Forelimb muscle (tissue), 1 donor: ENCODE measurements around the gene PHRF1. TPM values are rescaled to one million over a fixed set of nuclear protein-coding genes. Genes with fewer than 3 reads are reported as not detected.
A peak's percentile ranks its signal among the peaks of the same experiment; 100 is the strongest.
"Not testable (repeated sequence)": the region's sequence is repeated elsewhere in the genome, so short reads cannot be mapped to it uniquely, and the experiment has no call there.

Source experiments
- DNase-seq: peaks from one replicate; pipeline ENCODE4 v3.0.0-alpha.2; 2013; ENCODE audit warnings: low read depth
- polyA plus RNA-seq: library from polyadenylated mRNA; unstranded; fragments of 120-200 nt; gene quantifications from one replicate; pipeline ENCODE4 v1.2.1, GENCODE V29; 2013; ENCODE audit not compliant: insufficient read length

The PHRF1 gene
- polyA plus RNA-seq, 1 donor: 18.4 TPM

DNA sequence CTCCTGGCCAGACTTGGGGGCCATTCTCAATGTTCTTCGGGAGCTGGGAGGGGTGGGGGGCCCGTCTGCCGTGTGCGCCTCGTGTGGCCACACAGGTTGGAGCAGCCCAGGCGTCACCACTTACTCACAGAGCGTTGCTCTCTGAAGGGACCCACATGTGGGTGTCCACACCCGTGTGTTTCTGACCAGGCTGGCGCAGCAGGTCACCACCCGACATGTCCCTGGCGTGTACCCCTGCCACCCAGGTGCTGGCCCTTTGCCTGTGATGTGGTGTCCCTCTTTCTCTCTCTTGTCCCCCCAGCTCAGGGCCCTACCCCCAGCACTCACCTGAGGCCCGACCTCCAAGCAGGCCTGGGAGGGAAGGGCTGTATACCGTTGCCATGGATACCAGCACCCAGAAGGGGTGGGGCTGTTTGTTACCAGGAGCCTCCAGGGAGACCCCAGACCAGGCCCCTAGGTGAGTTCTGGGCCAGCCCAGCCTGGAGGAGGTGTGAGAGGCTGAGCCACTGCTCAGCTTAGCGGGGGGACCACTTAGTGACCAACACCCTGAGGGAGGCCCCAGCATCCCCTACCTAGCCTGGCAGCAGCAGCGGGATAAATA, 17.1 kb upstream of the PHRF1 start:
- no peak for DNase-seq

DNA sequence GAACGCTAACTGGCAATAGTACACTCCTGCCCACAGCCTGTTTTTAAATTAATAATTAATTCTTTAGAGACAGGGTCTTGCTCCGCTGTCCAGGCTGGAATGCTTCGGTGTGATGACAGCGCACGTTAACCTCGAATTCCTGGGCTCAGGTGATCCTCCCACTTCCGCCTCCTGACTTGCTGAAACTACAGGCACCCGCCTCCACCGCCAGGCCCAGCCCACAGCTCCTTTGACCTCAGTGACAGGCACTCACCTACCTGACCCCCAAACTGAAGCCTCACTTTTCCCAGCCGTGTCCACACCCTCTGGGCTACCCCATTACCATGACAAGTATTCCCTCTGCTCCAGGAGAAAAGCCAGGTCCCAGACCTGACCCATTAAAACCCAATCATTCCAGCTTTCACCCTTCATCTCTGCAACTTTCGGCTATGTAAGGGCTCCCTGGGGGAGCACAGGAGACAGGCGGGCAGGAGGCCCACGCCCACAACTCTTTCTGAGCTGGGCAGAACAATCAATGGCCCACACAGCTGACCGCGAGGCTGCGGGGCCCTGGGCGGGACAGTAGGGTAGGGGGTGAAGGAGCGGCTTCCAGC, 16.5 kb upstream of the PHRF1 start:
- DNase-seq: no peak

DNA sequence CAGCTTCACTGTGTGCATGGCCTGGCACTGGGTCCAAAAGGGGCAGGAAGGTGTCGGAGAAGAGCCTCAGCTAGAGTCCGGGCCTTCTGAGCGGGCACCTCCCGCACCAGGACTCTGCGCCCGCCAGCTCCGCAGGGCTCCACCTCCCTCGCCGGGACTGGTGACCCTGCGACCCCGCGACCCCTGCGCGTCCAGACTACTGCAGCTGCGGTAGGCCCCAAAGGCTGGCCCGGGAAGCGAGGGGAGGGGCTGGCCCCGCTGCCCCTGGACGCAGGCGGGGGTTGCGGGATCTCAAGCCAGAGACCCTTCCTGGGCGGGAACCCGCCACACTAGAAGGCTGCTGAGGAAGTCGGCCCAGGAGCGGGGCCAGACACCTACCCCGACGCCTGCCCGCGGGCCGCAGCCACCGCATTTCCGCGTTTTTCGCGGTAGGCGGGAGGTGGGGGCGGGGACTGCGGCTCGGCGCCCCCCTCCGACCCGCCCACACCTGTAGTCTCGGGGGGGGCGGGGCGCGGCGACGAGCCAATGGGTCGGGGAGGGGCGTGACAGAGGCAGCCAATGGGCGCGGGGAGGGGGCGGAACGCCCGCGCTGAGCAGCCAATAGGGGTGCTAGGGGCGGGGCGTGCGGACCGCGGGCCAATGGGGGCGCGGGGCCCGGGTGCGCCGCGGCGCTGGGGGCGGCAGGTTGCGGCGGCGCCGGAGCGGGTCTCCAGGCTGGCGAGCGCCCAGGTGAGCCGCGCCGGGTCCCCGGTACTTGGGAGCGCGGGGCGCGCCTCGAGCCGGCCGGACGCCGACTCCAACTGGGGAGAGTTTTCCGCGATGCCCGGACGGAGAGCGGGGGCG, 15.7 kb upstream of the PHRF1 start, which contains the start of the genes LMNTD2 and RASSF7:
TSS of gene LMNTD2 (minus strand) at position 434 of the 843 bp plus-strand sequence. CDS start at position 412, 22 bp downstream.
TSS of gene RASSF7 (plus strand) at position 666 of the 843 bp plus-strand sequence. CDS start 799 bp downstream, outside the sequence.
- no peak for DNase-seq

DNA sequence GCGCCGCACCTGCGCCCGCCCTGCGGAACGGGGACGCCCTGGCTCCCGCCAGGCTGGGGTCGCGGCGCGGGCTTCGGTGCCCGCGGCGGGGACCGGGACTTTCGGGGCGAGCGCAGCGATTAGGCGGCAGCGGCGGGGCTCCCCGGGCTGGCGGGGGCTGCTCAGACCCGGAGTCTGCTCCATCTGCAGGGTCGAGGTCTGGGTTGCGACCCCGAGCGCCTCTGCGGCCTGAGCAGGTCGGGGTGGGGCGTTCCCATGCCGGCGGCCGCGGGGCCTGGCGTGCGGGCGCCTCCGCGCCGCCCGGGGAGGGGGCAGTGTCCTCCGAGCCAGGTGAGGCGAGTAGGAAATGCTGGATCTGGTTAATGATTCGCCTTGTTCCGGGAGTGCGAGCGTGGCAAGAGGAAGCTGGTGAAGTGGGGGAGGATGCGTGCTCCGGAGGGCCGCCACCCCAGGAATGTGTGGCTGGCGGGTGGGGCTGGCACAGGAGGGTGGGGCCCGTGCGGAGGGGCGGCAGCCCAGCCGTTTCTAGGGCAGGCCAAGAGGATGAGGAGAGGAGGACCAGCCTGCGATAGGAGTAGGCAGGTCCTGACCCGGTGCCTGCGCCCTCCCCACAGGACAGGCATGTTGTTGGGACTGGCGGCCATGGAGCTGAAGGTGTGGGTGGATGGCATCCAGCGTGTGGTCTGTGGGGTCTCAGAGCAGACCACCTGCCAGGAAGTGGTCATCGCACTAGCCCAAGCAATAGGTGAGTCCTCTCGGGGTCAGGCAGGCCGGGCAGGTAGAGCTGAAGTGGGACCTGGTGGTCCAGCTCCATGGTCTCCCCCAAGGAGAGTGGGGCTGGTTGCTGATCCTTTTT, 14.9 kb upstream of the PHRF1 start:
- DNase-seq: no peak

DNA sequence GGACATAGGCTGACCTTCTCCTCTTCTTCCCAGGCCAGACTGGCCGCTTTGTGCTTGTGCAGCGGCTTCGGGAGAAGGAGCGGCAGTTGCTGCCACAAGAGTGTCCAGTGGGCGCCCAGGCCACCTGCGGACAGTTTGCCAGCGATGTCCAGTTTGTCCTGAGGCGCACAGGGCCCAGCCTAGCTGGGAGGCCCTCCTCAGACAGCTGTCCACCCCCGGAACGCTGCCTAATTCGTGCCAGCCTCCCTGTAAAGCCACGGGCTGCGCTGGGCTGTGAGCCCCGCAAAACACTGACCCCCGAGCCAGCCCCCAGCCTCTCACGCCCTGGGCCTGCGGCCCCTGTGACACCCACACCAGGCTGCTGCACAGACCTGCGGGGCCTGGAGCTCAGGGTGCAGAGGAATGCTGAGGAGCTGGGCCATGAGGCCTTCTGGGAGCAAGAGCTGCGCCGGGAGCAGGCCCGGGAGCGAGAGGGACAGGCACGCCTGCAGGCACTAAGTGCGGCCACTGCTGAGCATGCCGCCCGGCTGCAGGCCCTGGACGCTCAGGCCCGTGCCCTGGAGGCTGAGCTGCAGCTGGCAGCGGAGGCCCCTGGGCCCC, 14.1 kb upstream of the PHRF1 start:
- DNase-seq: no peak

DNA sequence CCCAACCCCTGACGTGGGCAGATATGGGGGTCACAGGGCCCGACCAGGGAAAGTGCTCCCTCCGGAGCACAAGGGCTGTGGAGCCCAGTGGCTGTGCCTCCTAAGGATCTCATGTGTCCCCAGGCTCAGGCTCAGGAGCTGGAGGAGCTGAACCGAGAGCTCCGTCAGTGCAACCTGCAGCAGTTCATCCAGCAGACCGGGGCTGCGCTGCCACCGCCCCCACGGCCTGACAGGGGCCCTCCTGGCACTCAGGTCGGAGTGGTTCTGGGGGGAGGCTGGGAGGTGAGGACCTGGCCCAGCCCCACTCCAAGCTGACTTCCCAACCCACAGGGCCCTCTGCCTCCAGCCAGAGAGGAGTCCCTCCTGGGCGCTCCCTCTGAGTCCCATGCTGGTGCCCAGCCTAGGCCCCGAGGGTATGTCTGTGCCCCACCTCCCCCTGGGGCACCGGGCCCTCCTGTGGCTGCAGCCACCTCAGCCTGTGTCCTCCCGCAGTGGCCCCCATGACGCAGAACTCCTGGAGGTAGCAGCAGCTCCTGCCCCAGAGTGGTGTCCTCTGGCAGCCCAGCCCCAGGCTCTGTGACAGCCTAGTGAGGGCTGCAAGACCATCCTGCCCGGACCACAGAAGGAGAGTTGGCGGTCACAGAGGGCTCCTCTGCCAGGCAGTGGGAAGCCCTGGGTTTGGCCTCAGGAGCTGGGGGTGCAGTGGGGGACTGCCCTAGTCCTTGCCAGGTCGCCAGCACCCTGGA, 13.0 kb upstream of the PHRF1 start:
- DNase-seq: no peak

DNA sequence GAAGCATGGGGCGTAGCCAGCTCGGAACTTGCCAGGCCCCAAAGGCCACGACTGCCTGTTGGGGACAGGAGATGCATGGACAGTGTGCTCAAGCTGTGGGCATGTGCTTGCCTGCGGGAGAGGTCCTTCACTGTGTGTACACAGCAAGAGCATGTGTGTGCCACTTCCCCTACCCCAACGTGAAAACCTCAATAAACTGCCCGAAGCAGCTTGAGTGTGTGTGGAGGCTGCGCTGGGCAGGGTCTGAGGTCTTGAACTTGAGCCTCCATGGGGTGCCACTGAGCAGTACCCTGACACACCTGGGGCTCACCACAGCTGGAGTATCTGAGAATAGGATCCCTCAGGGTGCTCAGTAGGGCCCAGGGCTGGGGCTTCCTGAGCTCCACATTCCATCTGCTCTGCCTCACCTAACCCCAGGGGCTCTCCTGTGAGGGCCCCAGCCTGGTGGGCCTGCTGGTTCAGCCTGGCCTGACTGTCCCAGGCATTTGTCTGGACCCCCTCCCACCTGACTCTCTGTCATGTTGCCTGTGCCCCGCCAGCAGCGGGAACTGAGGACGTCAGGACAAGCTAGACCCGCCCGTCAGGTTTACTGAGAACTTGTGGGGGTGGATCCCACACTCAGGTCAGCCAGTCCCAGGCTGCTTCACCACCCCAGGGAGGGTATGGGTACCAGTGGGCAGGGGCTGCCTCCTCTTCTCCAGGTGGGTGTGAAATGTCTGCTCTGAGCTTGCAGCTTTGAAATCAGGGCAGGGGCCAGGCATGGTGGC, 12.3 kb upstream of the PHRF1 start:
- no peak for DNase-seq

DNA sequence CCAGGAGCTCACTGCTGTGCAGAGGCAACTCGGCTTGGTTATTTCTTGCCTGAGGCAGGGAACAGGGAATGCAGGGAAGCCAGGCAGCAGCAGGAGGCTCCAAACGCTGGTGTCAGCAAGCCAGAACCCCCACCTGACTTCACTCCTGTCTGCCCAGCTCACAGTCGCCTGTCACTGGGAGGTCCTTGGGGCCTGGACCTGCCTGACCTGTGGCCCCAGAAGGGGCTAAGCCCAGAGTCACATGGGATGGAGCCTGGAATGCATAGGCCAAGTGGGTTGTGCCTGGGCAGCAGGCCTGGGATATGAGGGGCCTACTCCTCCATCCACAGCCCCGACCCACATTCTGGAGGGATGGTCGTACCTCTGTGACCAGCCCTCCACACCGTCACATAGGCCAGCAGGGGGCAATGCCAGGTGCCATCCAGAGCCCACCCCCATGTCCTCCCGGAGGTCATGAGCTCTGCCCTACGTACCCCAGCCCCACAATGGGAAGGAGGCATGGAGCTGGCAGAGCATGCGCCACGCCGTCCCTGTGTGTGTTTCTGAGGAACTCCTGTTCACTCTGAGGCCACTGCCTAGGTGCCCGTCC, 10.3 kb upstream of the PHRF1 start:
- DNase-seq: no peak

DNA sequence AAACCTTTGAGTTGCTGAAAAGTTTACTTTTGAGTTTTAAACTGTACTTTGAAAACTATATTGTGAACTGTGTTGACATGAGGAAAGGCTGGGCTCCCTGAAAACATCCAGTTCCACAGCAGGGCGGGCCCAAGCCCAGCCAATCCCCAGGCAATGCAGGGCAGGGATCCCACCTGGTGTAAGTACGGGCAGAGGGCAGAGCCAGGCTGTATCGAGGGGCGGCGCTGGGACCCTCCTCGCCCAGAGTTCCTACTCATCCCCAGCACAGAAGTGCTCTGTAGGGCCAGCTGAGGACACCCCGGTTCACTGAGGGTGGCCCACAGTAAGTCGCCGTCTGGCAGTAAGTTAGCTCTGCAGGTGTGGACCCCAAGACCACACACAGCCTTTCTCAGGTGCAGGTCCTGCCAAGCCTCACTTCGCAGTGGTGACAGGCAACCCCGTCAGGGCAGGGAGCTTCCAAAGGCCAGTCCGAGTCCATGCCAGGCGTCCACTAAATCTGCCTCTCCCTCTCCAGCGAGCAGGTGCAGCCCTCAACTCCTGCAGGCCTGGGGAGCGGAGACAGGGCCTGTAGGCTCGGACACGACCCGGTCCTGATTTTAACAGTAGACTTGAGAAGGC, 9.2 kb upstream of the PHRF1 start:
- no peak for DNase-seq

DNA sequence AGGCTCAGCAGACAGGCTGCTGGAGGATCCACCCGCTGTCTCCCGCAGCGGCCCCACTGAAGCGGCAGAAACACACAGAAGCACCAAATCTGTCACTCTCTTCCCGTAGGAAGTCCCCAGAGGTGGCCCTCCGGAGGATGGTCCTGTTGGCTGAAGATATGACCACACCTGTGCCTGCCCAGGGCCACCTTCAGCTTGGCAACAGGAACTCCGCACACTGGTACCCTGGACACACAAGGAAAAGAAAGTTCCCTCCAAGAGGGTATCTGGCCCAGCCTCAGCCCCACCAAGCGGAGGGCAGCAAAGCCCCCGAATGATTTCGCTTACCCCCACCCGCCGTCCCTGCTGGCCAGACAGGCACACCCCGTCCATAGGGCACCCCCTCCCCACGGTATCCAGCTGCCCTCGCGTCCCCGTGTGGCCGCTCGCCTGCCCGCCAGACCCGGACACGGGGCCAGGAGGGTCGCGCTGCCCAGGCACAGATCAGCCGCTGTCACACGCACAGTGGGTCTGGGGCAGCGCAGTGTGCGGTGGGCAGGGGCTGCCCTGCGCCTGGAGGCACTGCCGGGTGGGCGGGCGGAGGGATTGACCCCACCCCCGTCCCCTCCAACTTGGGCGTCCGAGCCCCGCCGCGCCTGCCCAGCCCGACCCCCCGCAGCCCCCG, 8.5 kb upstream of the PHRF1 start:
- DNase-seq: no peak

DNA sequence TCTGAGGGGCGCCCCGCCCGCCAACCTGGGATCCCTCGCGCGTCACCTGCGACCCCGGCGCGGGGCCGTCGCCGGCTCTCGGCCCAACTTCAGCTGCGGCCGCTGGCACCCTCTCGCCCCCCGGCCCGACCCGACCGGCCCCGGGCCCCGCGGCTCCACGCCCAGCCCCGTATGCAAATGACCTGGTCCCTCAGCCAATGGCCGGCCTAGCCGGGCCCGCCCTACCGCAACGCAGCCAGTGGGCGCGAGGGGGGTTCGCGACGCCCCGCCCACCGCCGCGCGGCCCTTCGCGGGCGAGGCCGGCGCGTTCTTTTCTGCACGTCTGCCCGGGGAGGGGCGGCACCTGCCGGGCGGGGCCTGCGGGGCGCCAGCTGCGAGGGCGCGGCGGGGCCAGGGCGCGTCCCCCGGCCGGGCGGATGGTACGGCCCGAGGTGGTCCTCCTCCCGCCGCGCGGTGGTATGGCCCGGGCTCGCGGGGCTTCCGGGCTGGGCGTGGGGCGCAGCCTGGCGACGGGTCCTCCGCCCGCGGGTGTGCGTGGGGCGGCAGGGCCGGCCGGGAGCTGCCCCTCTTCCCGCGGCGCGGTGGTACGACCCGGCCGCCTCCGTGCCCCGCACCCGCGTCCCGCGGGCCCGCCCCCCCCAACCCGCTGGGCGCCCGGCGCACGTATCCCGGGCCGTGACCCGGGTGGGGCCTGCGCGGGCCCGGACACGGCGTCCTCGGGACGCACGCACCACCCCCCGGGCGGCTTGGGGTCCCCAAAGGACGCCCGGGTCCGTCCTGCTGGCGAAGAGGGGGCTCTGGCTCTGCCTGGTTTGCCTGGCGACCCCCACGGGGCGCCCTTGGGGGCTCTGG, 7.7 kb upstream of the PHRF1 start:
- DNase-seq: peak; percentile 72

DNA sequence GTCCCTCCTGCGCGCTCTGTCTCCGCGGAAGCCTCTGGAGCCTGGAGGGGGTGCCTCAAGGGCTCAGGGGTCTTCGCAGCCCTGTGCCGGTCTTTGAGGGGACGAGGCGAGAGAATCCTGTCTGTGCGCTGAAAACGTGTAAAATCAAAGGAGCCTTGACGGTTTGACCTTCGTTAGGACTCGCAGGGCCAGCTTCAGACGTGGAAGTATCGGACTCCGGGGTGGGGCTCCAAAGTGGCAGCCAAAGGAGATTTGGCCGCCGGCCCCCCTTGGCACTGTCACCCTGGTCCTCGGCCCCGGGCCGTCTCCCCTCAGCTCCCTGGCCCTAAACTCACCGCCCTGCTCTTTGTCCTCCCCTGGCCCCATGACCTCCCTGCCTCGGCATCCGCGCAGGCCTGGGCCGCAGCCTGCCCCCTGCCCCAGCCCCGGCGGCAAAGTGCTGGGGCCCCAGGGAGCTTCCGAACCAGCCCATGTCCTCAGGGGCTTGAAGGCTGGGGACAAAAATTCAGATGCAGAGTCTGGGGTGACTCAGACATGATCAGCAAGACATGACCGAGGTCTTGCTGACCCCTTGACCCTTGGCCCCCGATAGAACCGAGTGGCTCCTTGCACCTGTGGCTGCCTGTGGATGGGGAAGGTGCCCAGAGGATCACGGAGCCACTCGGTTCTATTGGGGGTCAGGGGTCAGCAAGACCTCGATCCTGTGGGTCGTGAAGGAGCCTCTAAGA, 6.9 kb upstream of the PHRF1 start:
- DNase-seq: no peak

DNA sequence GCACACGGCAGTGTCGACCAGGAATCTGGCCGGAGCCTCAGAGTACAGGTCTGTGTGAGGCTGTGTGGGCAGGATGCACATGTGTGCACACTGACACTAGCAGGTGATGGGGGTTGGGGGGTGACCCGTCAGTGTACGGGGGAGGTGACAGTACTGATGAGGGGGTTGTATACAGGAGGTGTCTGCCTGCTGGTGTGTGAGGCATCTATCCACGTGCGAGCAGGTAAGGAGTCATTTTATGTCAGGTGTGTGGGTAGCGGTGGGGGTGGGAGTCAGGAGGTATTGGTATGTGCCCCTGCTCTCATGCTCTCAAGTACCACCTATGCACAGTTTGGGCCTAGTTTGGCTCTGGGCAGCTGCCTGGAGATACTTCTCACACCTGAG, 4.5 kb upstream of the PHRF1 start:
- DNase-seq: no peak

DNA sequence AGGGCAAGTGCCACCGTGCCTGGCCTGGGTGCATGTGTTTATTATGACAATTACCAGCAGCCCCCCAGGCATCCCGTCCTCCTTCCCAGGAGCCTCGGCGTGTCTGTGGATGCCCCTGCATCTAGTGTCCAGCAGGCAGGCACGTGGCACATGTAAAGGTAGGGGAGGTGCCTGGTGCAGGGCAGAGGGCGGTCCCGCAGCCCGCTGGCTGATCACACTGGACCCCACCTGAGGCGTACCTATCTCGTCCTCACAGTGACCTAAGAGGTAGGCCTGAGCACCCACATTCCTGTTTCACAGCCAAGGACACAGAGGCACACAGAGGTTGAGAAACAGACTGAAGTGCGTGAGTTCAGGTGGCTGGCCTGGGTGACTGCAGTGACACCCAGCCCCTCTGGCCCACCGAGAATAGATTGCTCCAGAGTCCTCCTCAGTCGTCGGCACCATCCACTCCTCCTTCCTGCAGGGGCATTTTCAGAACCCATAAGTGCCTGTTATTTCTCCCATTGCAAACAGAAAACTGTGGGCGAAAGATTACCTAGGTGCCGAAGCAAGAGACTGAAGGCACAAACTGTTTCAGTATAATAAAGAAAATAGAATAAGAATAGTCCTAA, 3.0 kb upstream of the PHRF1 start:
- no peak for DNase-seq

DNA sequence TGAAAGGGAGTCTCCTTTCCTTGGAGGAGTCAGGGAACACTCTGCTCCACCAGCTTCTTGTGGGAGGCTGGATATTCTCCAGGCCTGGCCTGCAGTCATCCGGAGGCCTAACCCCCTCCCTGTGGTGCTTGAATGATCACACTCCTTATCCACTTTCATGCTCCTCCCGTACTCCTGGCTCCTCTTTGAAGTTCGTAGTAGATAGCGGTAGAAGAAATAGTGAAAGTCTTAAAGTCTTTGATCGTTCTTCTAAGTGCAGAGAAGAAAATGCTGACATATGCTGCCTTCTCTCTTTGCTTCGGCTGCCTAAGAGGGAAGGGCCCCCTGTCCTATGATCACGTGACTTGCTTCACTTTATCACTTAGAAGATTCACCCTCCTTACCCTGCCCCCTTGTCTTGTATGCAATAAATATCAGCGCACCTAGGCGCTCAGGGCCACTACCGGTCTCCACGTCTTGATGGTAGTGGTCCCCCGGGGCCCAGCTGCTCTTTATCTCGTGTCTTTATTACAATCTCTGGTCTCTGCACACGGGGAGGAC, 2.2 kb upstream of the PHRF1 start:
- not testable (repeated sequence) for DNase-seq
